Transverse colon (tissue), 4 donors: Measurements from ENCODE around the gene GTPBP8. TPM values are rescaled to one million over a fixed set of nuclear protein-coding genes. Genes with fewer than 3 reads are reported as not detected.

Experiments used
- DNase-seq: peaks from one replicate; pipeline ENCODE4 v3.0.0-alpha.2; 2019
- H3K27ac ChIP-seq, 4 donors: fragments of 200-600 bp; sonication (generic); 2 replicates each; pipeline ENCODE4 v1.5.1; 2016 to 2018; ENCODE audit warnings: inconsistent platforms in 4 of 4
- H3K27me3 ChIP-seq: fragments of 200-600 bp; sonication (generic); 2 replicates; pipeline ENCODE4 v1.5.1; 2017; ENCODE audit warnings: inconsistent platforms
- H3K36me3 ChIP-seq, 4 donors: fragments of 200-600 bp; sonication (generic); 2 replicates each; pipeline ENCODE4 v1.5.1; 2017 to 2019; ENCODE audit warnings: inconsistent platforms in 4 of 4
- H3K4me1 ChIP-seq, 4 donors: fragments of 200-600 bp; sonication (generic); 2 replicates each; pipeline ENCODE4 v1.5.1; 2017 to 2020; ENCODE audit warnings: inconsistent platforms in 4 of 4
- H3K4me3 ChIP-seq, 4 donors: fragments of 200-600 bp; sonication (generic); 1 replicate in 1 of 4; 2 replicates in 3 of 4; pipeline versions ENCODE4 v1.5.1 to v1.6.1; 2017 to 2019; ENCODE audit warnings: inconsistent platforms in 4 of 4
- H3K9me3 ChIP-seq, 2 donors: fragments of 200-600 bp; sonication (generic); 2 replicates each; pipeline ENCODE4 v1.5.1; 2017 to 2019; ENCODE audit warnings: inconsistent platforms in 2 of 2
- CTCF ChIP-seq, 5 experiments: fragments of 200-600 bp in 3 of 5; fragments of 450-650 bp in 2 of 5; sonication (generic) in 3 of 5; IDR thresholded peaks; 1 replicate in 2 of 5; 2 replicates in 3 of 5; pipeline ENCODE4 v1.5.1; 2016 to 2017; ENCODE audit warnings: antibody characterized with exemption in 5 of 5, inconsistent platforms in 3 of 5, mild to moderate bottlenecking in 2 of 5, moderate library complexity in 1 of 5
- EP300 ChIP-seq: sonication (generic); formaldehyde crosslinking; IDR thresholded peaks from one replicate; pipeline ENCODE4 v1.6.1; 2017; ENCODE audit warnings: antibody characterized with exemption, low read depth
- POLR2A ChIP-seq: fragments of 450-650 bp; IDR thresholded peaks from one replicate; pipeline ENCODE4 v1.6.1; 2016; ENCODE audit warnings: antibody characterized with exemption, mild to moderate bottlenecking, moderate library complexity
- POLR2AphosphoS5 ChIP-seq, 3 donors: sonication (generic); formaldehyde crosslinking; IDR thresholded peaks; one replicate each; pipeline ENCODE4 v1.6.1; 2016; ENCODE audit warnings: antibody characterized with exemption in 3 of 3
- WGBS, 2 donors: methylation state at CpG; one replicate each; pipeline ENCODE4 v1.1.5; 2018; ENCODE audit warnings: low coverage in 1 of 2; 5-methylcytosine and 5-hydroxymethylcytosine counted together
- in situ Hi-C, 4 donors: fragments of 200-750 bp; cut with MboI; loops; one replicate each; pipeline versions ENCODE4 v1.15.0 to v1.15.1; 2017; ENCODE audit warnings: low sequenced_read_pairs in 3 of 4, low pct_ligation_motif_present in 1 of 4, low pct_unique_long_range_greater_than_20kb in 1 of 4
- intact Hi-C: fragments of 100-400 bp; cut with DNase I; formaldehyde crosslinking; loops from one replicate; pipeline ENCODE4 v1.15.1; 2023; ENCODE audit warnings: low total_unique reads
- total RNA-seq, 4 donors: library from RNA; depleted of rRNA; stranded (reverse); fragments of >200 nt; gene quantifications; one replicate each; pipeline ENCODE4 v1.1.0, GENCODE V29; 2016

The GTPBP8 gene
- total RNA-seq, 4 donors from 2014 or later, result 6.7 to 46.7 (median 17.6) TPM

- in situ Hi-C loops (loop anchor here in 3 of 4 donors (5.0 to 10.0 kb wide), 3 partner anchors 233 to 243 kb away; no protein-coding TSS in a partner anchor), intact Hi-C loops (no loop called here)
- H3K27ac ChIP-seq, result peak overlapping the region; percentile 48 to 79 (median 64)
- WGBS, 2 donors, result 7 to 11% methylated on average over 4 to 12 of the region's 12 CpGs
- TF ChIP-seq POLR2A, result no peak
- TF ChIP-seq CTCF (IDR thresholded peaks at IDR 0.05), result peak; percentile 92 to 96 (median 95)
- TF ChIP-seq EP300, result no peak
- TF ChIP-seq POLR2AphosphoS5 (IDR thresholded peaks at IDR 0.05), result no peak
- DNase-seq, result peak; percentile 89
- H3K9me3 ChIP-seq, result no peaks in the 10 kb centered on the region
- H3K27me3 ChIP-seq, result no peaks in the 10 kb centered on the region
- H3K4me3 ChIP-seq, result no peak overlapping the region
- H3K36me3 ChIP-seq, result no peaks in the 10 kb centered on the region
- peaks cover 0 to 9% (median 0%) of the 10 kb centered on the region in 4 donors for H3K4me1 ChIP-seq
These were observed 60.5 kb downstream of the GTPBP8 start for GRCh38 chr3:113051302-113051711.

Other genes starting within 250 kb of the GTPBP8 start
- gene CD200R1L, start 144.1 kb upstream of the GTPBP8 start, total RNA-seq, result not detected
- gene CD200R1, start 15.9 kb upstream of the GTPBP8 start, total RNA-seq, result 1 to 10 TPM in 1 of 4 donors, under 1 TPM in 1, not detected in 2; 0.68 to 1.1 TPM
- 10 to 100 TPM; 15.2 to 77.4 (median 45.4) TPM for gene BOC, start 220.6 kb downstream of the GTPBP8 start, total RNA-seq